Stimulated activated CD4-positive, alpha-beta T cell treated with anti-CD3 and anti-CD28 coated beads, Interleukin-1b, Interleukin-23, amount 100 ng/mL, for 24 hours (primary cell): Measurements from ENCODE around the gene USP24.
"Not testable (repeated sequence)": the region's sequence is repeated elsewhere in the genome, so short reads cannot be mapped to it uniquely, and the experiment has no call there.

Experiments used
- DNase-seq, 4 experiments: peaks; one replicate each; pipeline ENCODE4 v3.0.0-alpha.2; 2020; ENCODE audit warnings: low read depth in 4 of 4, low spot score in 1 of 4

Gene USP24

DNA sequence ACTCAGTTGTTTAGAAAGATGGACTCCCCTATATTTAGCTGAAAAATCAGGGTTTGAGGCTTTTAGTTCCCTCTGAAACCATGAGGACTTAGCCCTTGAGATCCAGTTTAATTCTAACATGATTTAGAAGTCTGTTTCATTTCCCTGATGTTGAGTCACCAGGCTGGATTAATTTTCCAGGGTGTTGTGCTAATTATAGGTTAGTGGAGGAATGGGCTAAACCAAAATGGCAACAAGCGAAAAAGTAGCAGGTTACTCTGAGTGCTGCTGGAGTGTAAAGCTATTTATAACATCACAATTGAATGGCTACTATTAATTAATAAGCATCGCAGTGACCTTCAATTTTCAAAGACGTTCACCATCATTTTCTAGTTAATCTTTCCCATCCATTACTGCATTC is 15.5 kb upstream of the USP24 start:
- no peak for DNase-seq

DNA sequence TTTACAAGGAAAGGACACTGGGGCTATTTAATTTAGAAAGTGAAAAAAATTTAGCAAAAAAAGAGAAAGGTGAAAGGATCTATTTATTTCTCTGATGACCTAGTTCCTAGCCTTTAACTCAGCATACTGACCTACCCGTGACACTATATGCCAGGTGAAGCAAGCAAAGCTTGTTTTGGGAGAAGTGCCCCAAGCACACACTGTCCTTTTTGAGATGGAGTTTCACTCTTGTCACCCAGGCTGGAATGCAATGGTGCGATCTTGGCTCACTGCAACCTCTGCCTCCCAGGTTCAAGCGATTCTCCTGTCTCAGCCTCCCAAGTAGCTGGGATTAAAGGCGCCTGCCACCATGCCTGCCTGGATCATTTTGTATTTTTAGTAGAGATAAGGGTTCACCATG is 14.6 kb upstream of the USP24 start:
- DNase-seq = not testable (repeated sequence)

- DNase-seq = no peak
Observed at GRCh38 chr1:55225228-55225627, 10.1 kb upstream of the USP24 start.

DNA sequence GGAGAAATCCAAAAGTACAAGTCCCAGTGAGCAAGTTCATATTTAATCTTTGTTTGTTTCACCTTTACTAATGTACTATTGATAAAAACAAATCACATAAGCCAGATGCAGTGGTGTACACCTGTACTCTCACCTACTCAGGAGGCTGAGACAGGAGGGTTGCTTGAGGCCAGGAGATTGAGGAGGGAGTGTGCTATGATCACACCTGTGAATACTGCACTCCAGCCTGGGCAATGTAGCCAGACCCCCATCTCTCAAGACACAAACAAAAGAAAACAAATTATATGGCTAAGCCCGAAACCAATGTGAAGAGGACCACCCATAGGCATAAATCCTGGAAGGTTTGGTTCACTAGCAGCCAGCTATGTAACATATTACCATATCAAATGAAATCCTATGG is 9.6 kb upstream of the USP24 start:
- DNase-seq = no peak

DNA sequence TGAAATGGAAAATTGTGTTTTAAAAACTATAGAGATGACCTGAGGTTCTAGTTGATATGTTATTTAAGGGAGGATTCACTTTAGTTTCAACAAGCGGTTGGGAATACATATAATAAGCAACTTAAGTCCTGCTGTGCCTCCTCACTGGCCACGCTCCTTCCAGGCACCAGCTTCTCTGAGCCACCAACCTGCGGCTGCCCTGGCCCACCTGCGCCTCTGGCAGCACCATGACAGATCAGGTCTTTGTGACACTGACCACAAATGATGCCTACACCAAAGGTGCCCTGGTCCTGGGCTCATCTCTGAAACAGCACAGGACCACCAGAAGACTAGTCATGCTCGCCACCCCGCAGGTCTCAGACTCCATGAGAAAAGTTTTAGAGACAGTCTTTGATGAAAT is 7.0 kb upstream of the USP24 start:
- no peak for DNase-seq

- DNase-seq = no peak
Observed at GRCh38 chr1:55217226-55217986, 2.2 kb upstream of the USP24 start.

DNA sequence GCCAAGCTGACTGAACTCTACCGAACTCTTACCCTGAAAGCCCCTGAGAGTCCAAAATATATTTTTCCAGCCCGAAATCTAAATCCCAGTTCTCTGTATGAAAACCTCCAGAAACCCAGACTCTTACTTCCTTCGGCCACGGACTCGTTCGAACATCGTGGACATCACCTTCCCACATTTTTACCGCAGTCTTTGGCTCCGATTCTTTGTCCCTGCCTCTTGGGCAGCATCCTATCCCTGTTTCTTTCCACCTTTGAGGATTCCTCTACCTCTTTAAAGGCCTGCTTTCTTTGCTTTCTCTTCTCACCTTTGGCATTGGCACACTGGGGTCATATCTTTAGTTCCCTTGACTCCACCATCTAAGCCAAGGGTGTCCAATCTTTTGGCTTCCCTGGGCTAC is 932 bp upstream of the USP24 start:
- no peak for DNase-seq

DNA sequence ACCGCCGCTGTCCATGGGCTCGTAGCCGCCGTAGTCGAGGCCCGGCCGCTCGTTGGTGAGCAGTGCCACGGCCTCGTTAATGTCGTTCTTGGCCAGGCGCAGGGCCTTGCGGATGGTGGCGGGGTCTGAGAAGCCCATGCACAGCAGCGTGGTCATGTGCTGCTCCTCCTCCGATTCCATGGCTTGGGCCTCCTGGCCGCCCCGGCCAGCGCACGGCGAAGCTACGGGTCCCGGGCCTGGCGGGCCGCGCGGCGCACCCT is 300 bp downstream of the USP24 start:
- no peak for DNase-seq

- peak in 2 of 4 experiments; percentile 13 to 21 for DNase-seq
Observed at GRCh38 chr1:55214212-55214933, 791 bp downstream of the USP24 start.

DNA sequence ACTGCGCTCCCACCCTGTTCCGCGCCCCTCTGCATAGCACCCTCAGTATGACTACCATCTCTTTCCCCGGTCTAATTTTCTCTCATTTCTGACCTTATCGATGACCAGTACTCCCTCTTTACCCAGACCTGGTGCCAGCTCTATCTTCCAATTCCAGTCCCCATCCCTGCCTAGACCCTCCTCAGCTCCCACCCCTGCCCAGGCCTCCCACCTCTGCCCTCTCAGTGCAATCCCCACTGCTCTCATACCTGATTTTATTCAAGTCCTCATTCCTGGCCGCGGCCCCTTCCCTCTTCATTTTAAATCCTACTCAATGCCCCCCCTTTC is 1.3 kb downstream of the USP24 start:
- DNase-seq = no peak

- no peak for DNase-seq
Observed at GRCh38 chr1:55213151-55213884, 1.8 kb downstream of the USP24 start.

DNA sequence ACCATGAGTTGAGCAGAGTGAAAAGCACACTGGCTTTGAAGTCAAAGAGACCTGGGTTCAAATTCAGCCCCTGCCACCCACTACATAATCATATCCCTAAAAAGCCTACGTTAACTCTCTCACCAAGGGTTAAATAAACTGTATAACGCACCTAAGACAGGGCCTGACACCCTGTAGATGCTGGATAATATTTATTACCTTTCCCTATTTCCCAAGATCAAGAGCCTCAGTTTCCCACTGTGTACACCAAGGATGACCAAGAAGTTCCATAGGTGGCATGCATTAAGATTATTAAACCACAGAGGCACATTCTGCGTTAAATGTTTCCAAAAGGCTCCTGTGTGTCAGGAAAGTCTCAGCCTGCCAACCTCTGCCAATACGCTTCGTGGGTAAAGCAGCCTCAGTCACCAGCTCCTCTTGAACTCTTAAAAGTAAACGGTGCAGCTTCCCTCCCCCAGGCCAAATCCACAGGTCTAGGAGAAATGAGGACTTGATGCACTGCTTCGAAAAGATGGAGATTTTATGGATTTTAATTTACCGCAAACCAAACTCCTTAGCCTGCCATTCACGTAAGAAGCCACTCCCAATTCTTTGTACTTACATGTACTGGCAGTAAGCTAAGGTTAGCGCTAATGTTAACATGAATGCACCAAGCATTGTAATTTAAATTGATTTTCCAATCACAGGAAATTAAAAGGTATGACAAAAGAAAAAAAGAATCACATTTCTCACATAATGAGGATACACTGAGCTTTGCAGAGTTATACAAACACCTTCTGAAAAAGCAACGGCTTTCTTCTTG is 2.6 kb downstream of the USP24 start:
- no peak for DNase-seq

DNA sequence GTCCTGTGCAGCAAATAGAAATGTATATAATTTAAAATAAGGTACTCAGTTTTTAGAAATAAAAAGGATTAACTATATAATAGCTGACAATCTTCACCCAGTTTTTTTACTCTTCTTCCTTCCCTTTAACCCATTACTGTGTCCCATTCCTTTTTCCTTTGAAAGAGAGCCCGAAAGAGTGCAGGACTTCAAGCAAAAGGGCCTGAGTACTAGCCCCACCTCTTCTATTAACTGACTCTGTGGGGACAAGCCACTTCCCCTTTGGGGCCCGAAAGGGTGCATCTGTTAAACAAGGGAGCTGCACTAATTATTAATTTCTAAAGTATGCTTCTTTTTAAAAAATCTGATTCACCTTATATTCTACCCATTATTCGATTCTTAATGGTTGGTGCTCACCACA is 3.3 kb downstream of the USP24 start:
- DNase-seq = no peak

DNA sequence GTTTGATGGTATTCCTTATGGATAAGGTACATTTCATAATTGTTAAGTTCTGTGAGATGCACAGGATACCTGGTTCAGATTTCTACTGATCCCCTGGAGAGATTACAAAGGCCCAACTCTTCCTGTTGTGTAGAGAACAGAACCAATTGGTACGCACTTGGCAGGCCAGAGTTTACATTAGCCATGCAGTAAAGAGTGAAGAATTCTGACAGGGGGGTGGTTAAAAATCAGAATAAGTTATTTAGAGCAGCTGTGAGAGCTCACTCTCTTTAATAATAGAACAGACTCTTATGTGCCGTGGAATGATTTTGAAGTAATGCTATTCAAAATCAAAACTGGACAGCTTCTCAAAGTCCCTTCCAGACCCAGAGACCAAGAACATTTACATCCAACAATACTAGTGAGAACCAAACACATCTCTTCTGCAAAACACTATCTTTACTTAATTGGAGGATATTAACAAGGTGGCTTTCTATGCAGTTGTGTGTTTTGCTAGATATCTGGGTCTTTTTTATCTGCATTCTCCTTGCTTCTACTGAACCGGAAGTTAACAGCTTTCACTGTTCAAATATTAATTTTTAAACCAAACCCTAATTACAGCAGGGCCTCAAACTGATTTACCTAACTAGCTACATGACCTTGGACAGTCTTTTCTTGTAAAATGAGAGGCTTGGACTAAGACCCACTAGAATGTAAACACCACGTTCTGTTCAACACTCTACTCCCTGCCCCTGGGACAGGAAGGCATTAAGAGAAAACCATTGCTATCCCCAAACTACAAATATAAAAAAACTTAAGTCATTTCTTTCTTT is 4.0 kb downstream of the USP24 start:
- DNase-seq = no peak

GRCh38 chr1:55209247-55209646 is 5.9 kb downstream of the USP24 start:
- DNase-seq = no peak

GRCh38 chr1:55206210-55206609 is 9.0 kb downstream of the USP24 start:
- DNase-seq = no peak

- DNase-seq = no peak
Observed at GRCh38 chr1:55204997-55205396, 10.2 kb downstream of the USP24 start.

DNA sequence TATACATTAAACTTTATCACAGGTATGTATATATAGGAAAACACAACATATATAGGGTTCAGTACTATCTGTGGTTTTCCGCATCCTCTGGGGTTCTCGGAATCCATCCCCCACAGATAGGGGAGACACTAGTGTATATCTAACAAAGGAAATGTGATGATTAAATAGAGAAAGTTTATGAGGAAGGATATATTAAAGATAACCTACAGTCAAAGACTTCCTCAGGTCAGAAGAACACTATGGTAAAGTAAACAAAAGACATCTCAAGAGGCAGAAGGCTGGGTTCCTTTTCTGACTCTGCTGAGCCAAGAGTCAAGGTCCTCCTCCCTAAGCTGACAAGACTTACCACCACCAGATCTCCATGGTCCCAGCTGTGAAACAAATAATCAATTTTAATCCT is 12.1 kb downstream of the USP24 start:
- DNase-seq = no peak

DNA sequence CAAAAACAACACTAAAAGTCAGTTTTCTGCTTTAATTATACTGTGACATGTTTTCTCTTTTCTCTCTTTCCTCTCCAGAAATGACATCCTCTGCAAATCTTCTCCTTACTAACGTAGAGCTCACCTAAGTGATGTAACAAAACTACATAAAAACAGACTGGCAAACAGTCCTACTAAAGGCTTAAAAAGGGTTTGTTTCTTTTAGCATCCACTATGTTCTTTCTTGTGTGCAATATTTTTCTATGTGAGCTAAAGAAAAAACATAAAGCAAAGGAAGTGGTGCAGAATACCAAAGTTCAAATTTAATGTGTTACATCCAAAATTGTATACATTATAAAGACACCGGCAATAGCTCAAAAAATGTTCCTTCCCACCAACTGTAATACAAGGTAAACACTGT is 14.5 kb downstream of the USP24 start:
- DNase-seq = no peak

- not testable (repeated sequence) for DNase-seq
Observed at GRCh38 chr1:55199735-55200134, 15.4 kb downstream of the USP24 start.

- no peak for DNase-seq
Observed at GRCh38 chr1:55198044-55198443, 17.1 kb downstream of the USP24 start.
